DOHH2 (cell line): ENCODE measurements around the gene PLCXD1.
A peak's percentile ranks its signal among the peaks of the same experiment; 100 is the strongest.

Source experiments
- H3F3A ChIP-seq: fragments of 200-600 bp; sonication (generic), shearing (Covaris generic); 2 replicates; pipeline ENCODE4 v1.6.0; 2016; ENCODE audit warnings: antibody characterized with exemption, mild to moderate bottlenecking; ENCODE audit not compliant: control insufficient read depth, insufficient read depth
- H3K27ac ChIP-seq: fragments of 200-600 bp; sonication (generic); 2 replicates; pipeline ENCODE4 v1.5.1; 2014; ENCODE audit warnings: low read depth, mild to moderate bottlenecking, low read length, moderate library complexity
- H3K27me3 ChIP-seq: fragments of 200-600 bp; sonication (generic); 2 replicates; pipeline ENCODE4 v1.6.1; 2014; ENCODE audit warnings: mild to moderate bottlenecking, low read length, mixed read lengths; ENCODE audit not compliant: control insufficient read depth
- H3K36me3 ChIP-seq: fragments of 200-600 bp; sonication (generic); 2 replicates; pipeline ENCODE4 v1.6.1; 2014; ENCODE audit warnings: mild to moderate bottlenecking, low read length, moderate library complexity, mixed read lengths; ENCODE audit not compliant: control insufficient read depth
- H3K4me1 ChIP-seq: fragments of 200-600 bp; sonication (generic); 2 replicates; pipeline ENCODE4 v1.6.1; 2014; ENCODE audit warnings: mild to moderate bottlenecking, low read length, mixed read lengths; ENCODE audit not compliant: control insufficient read depth
- H3K4me2 ChIP-seq: fragments of 200-600 bp; sonication (generic); 2 replicates; pipeline ENCODE4 v1.6.0; 2014; ENCODE audit warnings: mild to moderate bottlenecking, low read length, moderate library complexity
- H3K4me3 ChIP-seq: fragments of 200-600 bp; sonication (generic); 2 replicates; pipeline ENCODE4 v1.5.1; 2014; ENCODE audit warnings: mild to moderate bottlenecking, low read length, mixed read lengths
- H3K79me2 ChIP-seq: fragments of 200-600 bp; sonication (generic); 2 replicates; pipeline ENCODE4 v1.6.1; 2014; ENCODE audit warnings: mild to moderate bottlenecking, low read length, mixed read lengths; ENCODE audit not compliant: control insufficient read depth
- H3K9me2 ChIP-seq: fragments of 200-600 bp; sonication (generic); replicated peaks from 2 replicates; pipeline ENCODE4 v1.6.1; 2014; ENCODE audit warnings: mild to moderate bottlenecking, low read length, mixed read lengths; ENCODE audit not compliant: control insufficient read depth
- H3K9me3 ChIP-seq: fragments of 200-600 bp; sonication (generic); 2 replicates; pipeline ENCODE4 v1.6.1; 2014; ENCODE audit warnings: antibody characterized with exemption, low read length, mixed read lengths; ENCODE audit not compliant: control insufficient read depth, insufficient read depth
- H4K20me1 ChIP-seq: fragments of 200-600 bp; sonication (generic); 2 replicates; pipeline ENCODE4 v1.6.0; 2014; ENCODE audit warnings: low read depth, mild to moderate bottlenecking, antibody characterized with exemption, low read length, moderate library complexity; ENCODE audit not compliant: control insufficient read depth, insufficient read depth
- CTCF ChIP-seq: fragments of 200-600 bp; sonication (generic); IDR thresholded peaks from one replicate; pipeline ENCODE4 v1.5.1; 2014; ENCODE audit warnings: antibody characterized with exemption, mild to moderate bottlenecking, low read depth, low read length; ENCODE audit not compliant: poor library complexity, severe bottlenecking
- EZH2phosphoT487 ChIP-seq: fragments of 200-600 bp; sonication (generic); IDR thresholded peaks from 2 replicates; pipeline ENCODE4 v1.6.1; 2017; ENCODE audit warnings: borderline replicate concordance, mild to moderate bottlenecking, antibody characterized with exemption, low read length, moderate library complexity, mixed read lengths

PLCXD1 gene

GRCh38 chrX:258291-259040 is 22.7 kb upstream of the PLCXD1 start:
- no peaks in the 10 kb centered on the region for H3K36me3 ChIP-seq
- H3K27ac ChIP-seq: no peak overlapping the region

GRCh38 chrX:259692-260355 is 21.4 kb upstream of the PLCXD1 start:
- H3K9me3 ChIP-seq: no peaks in the 10 kb centered on the region
- no peaks in the 10 kb centered on the region for H3K36me3 ChIP-seq
- no peaks in the 10 kb centered on the region for H3K79me2 ChIP-seq
- peak overlapping the region; percentile 47 for H3K4me2 ChIP-seq
- 0 out of 2 replicates have a peak overlapping the region, but pooled peaks have one; percentile 1 for H3K4me3 ChIP-seq
- 0 out of 2 replicates have a peak, but pooled peaks cover 3% of the 10 kb centered on the region for H3F3A ChIP-seq
- H3K27me3 ChIP-seq: no peaks in the 10 kb centered on the region
- H3K9me2 ChIP-seq: no peaks in the 10 kb centered on the region
- H3K4me1 ChIP-seq: peaks cover 10% of the 10 kb centered on the region
- TF ChIP-seq EZH2phosphoT487: no peak
- no peak for TF ChIP-seq CTCF
- H4K20me1 ChIP-seq: no peaks in the 10 kb centered on the region
- H3K27ac ChIP-seq: no peak overlapping the region

More at GRCh38 chrX:258291-259040, 22.7 kb upstream of the PLCXD1 start:
- no peaks in the 10 kb centered on the region for H3K9me3 ChIP-seq
- H3F3A ChIP-seq: 0 out of 2 replicates have a peak, but pooled peaks cover 3% of the 10 kb centered on the region
- TF ChIP-seq EZH2phosphoT487: no peak
- TF ChIP-seq CTCF: no peak
- no peak overlapping the region for H3K4me3 ChIP-seq
- no peak overlapping the region for H3K4me2 ChIP-seq
- H3K27me3 ChIP-seq: no peaks in the 10 kb centered on the region
- no peaks in the 10 kb centered on the region for H4K20me1 ChIP-seq
- H3K9me2 ChIP-seq: no peaks in the 10 kb centered on the region
- peaks cover 10% of the 10 kb centered on the region for H3K4me1 ChIP-seq
- no peaks in the 10 kb centered on the region for H3K79me2 ChIP-seq

- Histone ChIP-seq H3K79me2 (no peaks in the 10 kb centered on the region), H3K4me1 (peaks cover 10% of the 10 kb centered on the region), H3K27me3 (no peaks in the 10 kb centered on the region), H4K20me1 (no peaks in the 10 kb centered on the region), H3K9me3 (no peaks in the 10 kb centered on the region), H3F3A (0 out of 2 replicates have a peak, but pooled peaks cover 3% of the 10 kb centered on the region), H3K9me2 (no peaks in the 10 kb centered on the region), H3K27ac (no peak overlapping the region), H3K36me3 (no peaks in the 10 kb centered on the region), H3K4me2 (no peak overlapping the region), H3K4me3 (no peak overlapping the region)
- TF ChIP-seq CTCF: no peak
- TF ChIP-seq EZH2phosphoT487: no peak
These were observed 19.8 kb upstream of the PLCXD1 start for GRCh38 chrX:261167-261918.
